BJ (cell line): ENCODE data around the gene TELO2. TPM values are rescaled to one million over a fixed set of nuclear protein-coding genes. Genes with fewer than 3 reads are reported as not detected.

Source experiments
- CTCF ChIA-PET: fragments of 350-600 bp; formaldehyde crosslinking; extraction: SDS; loops from one replicate; lab custom pipeline; 2021; ENCODE audit warnings: antibody characterized with exemption, inconsistent platforms; lab: Yijun Ruan, JAX
- POLR2A ChIA-PET: fragments of 300-600 bp; sonication (Branson Sonifier 250); formaldehyde crosslinking; extraction: SDS; loops from one replicate; lab custom pipeline; 2021; ENCODE audit warnings: antibody characterized with exemption; lab: Charles Lee
- DNase-seq: peaks from one replicate; pipeline ENCODE4 v3.0.0-alpha.2; 2011; ENCODE audit warnings: low read depth
- H3K27me3 ChIP-seq: 2 replicates; pipeline ENCODE4 v1.6.0; 2011; ENCODE audit warnings: low read length; ENCODE audit not compliant: control insufficient read depth, insufficient read depth
- H3K36me3 ChIP-seq: 2 replicates; pipeline ENCODE4 v1.5.1; 2011; ENCODE audit warnings: low read length; ENCODE audit not compliant: control insufficient read depth, insufficient read depth
- H3K4me3 ChIP-seq: 2 replicates; pipeline ENCODE4 v1.5.1; 2011; ENCODE audit warnings: low read depth, mild to moderate bottlenecking, control low read depth, low read length
- CTCF ChIP-seq: IDR thresholded peaks from 2 replicates; pipeline ENCODE4 v1.5.1; 2011; ENCODE audit warnings: low read depth, mild to moderate bottlenecking, control low read depth, inconsistent platforms, low read length, moderate library complexity; ENCODE audit not compliant: insufficient read depth
- polyA plus RNA-seq: library from polyadenylated mRNA; depleted of rRNA; stranded (reverse); fragments of >200 nt; gene quantifications from 2 replicates; pipeline ENCODE4 v1.2.3, GENCODE V29; 2011

The TELO2 gene
- polyA plus RNA-seq, 1 experiment, result 15.9 TPM

- CTCF ChIA-PET, result interaction anchor here (1.0 to 1.3 kb wide), 2 partner anchors 11 to 36 kb away, joined by 3 to 4 read pairs; no protein-coding TSS in a partner anchor
- Histone ChIP-seq H3K27me3 (no peaks in the 10 kb centered on the region), H3K4me3 (no peak overlapping the region), H3K36me3 (no peaks in the 10 kb centered on the region)
- POLR2A ChIA-PET, result no interaction called here
- TF ChIP-seq CTCF, result no peak
- DNase-seq, result no peak
Measured at GRCh38 chr16:1530349-1530882, 37.3 kb downstream of the TELO2 start.

- no peaks in the 10 kb centered on the region for H3K27me3 ChIP-seq
- TF ChIP-seq CTCF, result peak; percentile 10; the same call in 1 of the 2 replicates
- peak overlapping the region; percentile 18; the same call in 1 of the 2 replicates for H3K4me3 ChIP-seq
- DNase-seq, result peak; percentile 93
- ChIA-PET POLR2A (interaction anchor here (0.6 kb wide), 1 partner anchor 175 kb away, joined by 6 read pairs; the partner anchor contains the start of gene MAPK8IP3), CTCF (interaction anchor here (1.3 kb wide), 1 partner anchor 37 kb away, joined by 4 read pairs; no protein-coding TSS in a partner anchor)
- H3K36me3 ChIP-seq, result peaks cover 2% of the 10 kb centered on the region; the same call in 1 of the 2 replicates
Measured at GRCh38 chr16:1530883-1531637, 37.9 kb downstream of the TELO2 start.

GRCh38 chr16:1531638-1531910 is 38.4 kb downstream of the TELO2 start:
- DNase-seq, result no peak
- no peaks in the 10 kb centered on the region for H3K27me3 ChIP-seq
- no peak for TF ChIP-seq CTCF
- ChIA-PET CTCF (interaction anchor here (1.3 kb wide), 1 partner anchor 38 kb away, joined by 4 read pairs; no protein-coding TSS in a partner anchor), POLR2A (interaction anchor here (0.6 kb wide), 1 partner anchor 174 kb away, joined by 6 read pairs; the partner anchor contains the start of gene MAPK8IP3)
- peaks cover 5% of the 10 kb centered on the region for H3K36me3 ChIP-seq
- no peak overlapping the region for H3K4me3 ChIP-seq

- peaks cover 12% of the 10 kb centered on the region for H3K36me3 ChIP-seq
- no peak overlapping the region for H3K4me3 ChIP-seq
- ChIA-PET POLR2A (interaction anchor here (0.6 kb wide), 2 partner anchors 111 to 1389 kb away, joined by 3 to 4 read pairs; no protein-coding TSS in a partner anchor), CTCF (interaction anchor here (0.7 to 1.8 kb wide), 2 partner anchors 18 to 173 kb away, joined by 3 to 7 read pairs; partner anchors contain the start of gene MAPK8IP3)
- H3K27me3 ChIP-seq, result no peaks in the 10 kb centered on the region
- DNase-seq, result no peak
- no peak for TF ChIP-seq CTCF
Measured at GRCh38 chr16:1532081-1532760, 39.1 kb downstream of the TELO2 start.

GRCh38 chr16:1532771-1533170 is 39.6 kb downstream of the TELO2 start:
- POLR2A ChIA-PET, result interaction anchor here (0.6 kb wide), 1 partner anchor 1388 kb away, joined by 4 read pairs; no protein-coding TSS in a partner anchor

More at GRCh38 chr16:1532771-1533170, 39.6 kb downstream of the TELO2 start:
- DNase-seq, result no peak
- H3K36me3 ChIP-seq, result peaks cover 16% of the 10 kb centered on the region
- H3K27me3 ChIP-seq, result no peaks in the 10 kb centered on the region
- CTCF ChIA-PET, result interaction anchor here (0.7 to 1.8 kb wide), 2 partner anchors 18 to 173 kb away, joined by 3 to 7 read pairs; partner anchors contain the start of gene MAPK8IP3
- TF ChIP-seq CTCF, result no peak
- peak overlapping the region; percentile 81; the same call in 1 of the 2 replicates for H3K4me3 ChIP-seq
